Measurements from ENCODE around the gene RAB11FIP3.

DNA sequence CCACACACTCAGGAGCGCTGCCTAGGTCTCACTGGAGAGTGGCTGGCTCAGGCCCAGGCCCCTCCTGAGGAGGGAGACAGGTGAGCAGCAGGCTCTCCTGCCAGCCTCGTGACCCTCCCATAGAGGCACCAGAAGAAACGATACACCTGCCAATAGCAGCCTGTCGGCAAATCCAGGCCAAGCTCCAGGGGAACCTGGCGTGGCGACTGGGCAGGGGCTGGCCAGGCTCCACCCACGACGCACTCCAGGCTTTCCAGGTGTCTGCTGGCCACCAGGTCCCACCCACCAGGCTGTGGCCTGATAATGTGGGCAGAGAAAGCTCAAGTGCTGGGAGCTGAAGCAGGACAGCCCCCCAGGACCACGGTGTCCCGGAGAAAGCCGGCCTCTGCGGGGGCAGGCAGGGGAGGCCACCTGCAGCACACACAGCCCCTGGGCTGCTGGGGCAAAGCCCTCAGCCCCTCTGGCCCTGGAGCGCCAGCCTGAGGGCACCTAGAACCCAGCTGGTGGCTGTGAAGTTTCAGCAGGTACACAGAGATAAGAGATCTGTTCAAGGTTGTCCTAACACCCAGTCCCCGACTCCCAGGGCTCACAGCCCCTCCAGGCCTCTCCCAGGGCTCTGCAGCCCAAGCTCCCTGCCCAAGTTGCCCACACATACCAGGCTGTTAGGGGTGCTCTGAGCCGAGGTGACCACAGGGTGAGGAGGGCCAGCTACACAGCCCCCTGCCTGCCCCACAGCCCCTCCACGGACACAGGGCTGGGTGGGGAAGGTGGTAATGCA lies 46.1 kb upstream of the RAB11FIP3 start:
- no peak for TF ChIP-seq POLR2A (IDR thresholded peaks at IDR 0.05)
- TF ChIP-seq, protein P1, sequence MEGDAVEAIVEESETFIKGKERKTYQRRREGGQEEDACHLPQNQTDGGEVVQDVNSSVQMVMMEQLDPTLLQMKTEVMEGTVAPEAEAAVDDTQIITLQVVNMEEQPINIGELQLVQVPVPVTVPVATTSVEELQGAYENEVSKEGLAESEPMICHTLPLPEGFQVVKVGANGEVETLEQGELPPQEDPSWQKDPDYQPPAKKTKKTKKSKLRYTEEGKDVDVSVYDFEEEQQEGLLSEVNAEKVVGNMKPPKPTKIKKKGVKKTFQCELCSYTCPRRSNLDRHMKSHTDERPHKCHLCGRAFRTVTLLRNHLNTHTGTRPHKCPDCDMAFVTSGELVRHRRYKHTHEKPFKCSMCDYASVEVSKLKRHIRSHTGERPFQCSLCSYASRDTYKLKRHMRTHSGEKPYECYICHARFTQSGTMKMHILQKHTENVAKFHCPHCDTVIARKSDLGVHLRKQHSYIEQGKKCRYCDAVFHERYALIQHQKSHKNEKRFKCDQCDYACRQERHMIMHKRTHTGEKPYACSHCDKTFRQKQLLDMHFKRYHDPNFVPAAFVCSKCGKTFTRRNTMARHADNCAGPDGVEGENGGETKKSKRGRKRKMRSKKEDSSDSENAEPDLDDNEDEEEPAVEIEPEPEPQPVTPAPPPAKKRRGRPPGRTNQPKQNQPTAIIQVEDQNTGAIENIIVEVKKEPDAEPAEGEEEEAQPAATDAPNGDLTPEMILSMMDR (IDR thresholded peaks at IDR 0.05 in 4 of 5, conservative IDR thresholded peaks at IDR 0.05 in 1 of 5) = no peak

Data from gastrocnemius medialis (tissue), 4 donors.